GM12865 (cell line): ENCODE measurements around the gene ST7.

Experiments
- DNase-seq: peaks from one replicate; pipeline ENCODE4 v3.0.0; 2010; ENCODE audit warnings: low read depth
- H3K4me3 ChIP-seq: 2 replicates; pipeline ENCODE4 v1.5.1; 2011; ENCODE audit warnings: mild to moderate bottlenecking, low read depth, low read length, control low read depth
- TF ChIP-seq, protein P1 (sequence below): IDR thresholded peaks from 2 replicates; pipeline ENCODE4 v1.5.1; 2011; ENCODE audit warnings: low read length, control low read depth, low read depth, inconsistent platforms; ENCODE audit not compliant: insufficient read depth; ENCODE audit errors: missing control alignments

Gene ST7

DNA sequence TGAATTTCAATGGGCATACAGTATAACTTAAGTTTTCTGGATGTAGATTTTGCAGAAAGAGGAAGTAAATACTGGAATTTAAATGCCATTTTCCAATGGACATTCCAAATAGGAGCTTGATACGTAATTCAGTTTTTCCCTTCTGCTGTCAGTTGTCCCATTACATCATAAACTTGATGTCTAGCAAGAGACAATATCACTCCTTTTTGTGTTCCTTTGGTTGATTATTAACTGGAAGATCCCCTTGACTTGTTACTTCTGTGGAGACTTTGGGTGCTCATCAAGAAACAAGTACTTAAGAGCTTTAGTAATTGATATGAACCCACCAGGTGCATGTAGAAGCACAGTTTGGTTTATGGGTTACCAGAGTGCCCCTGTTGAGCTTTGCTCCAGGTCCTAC lies 116.1 kb downstream of the ST7 start:
- TF ChIP-seq, protein P1, sequence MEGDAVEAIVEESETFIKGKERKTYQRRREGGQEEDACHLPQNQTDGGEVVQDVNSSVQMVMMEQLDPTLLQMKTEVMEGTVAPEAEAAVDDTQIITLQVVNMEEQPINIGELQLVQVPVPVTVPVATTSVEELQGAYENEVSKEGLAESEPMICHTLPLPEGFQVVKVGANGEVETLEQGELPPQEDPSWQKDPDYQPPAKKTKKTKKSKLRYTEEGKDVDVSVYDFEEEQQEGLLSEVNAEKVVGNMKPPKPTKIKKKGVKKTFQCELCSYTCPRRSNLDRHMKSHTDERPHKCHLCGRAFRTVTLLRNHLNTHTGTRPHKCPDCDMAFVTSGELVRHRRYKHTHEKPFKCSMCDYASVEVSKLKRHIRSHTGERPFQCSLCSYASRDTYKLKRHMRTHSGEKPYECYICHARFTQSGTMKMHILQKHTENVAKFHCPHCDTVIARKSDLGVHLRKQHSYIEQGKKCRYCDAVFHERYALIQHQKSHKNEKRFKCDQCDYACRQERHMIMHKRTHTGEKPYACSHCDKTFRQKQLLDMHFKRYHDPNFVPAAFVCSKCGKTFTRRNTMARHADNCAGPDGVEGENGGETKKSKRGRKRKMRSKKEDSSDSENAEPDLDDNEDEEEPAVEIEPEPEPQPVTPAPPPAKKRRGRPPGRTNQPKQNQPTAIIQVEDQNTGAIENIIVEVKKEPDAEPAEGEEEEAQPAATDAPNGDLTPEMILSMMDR, result no peak
- DNase-seq, result no peak
- H3K4me3 ChIP-seq, result no peak overlapping the region

DNA sequence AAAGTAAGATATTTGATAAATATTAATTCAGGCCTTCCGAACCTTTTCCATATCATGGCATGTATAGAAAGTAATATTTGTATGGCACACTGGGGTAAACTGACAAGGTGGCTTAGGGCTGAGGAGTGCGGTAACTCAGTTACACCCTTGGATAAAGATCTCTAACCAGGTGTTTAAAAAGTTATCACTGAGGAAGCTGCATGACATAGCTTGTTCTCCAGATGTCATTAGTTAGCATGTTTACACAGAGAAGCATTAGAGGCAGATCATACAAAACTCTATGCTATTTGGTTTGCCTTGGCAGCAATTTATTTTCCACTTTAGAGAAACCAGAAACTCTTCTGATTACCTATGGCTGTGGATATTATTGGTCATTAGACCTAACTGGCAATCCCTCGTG lies 118.2 kb downstream of the ST7 start:
- TF ChIP-seq, protein P1, result no peak
- no peak overlapping the region for H3K4me3 ChIP-seq
- DNase-seq, result no peak

DNA sequence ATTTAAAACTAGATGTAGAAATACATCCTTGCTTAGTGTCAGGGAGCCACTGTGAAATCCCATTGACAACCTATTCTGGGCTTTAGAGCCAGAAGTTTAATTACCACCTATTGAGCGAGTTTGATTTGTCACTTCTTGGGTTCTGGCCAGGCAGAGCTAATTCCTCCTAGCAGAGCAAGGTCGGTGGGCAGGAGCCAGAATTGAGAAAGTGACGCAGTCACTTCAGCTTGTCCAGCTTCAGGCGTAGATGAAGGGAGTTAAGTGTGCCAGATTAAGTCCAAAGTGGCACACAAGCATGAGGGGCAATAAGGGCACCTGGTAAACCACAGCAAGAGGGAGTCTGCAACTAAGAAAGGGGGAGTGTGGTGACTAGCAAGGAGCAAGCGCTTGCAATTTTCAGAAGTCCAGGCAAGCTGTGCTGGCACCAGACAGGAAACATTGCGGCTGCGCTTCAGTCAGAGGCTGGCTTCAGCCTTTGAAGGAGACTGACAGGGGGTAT lies 119.4 kb downstream of the ST7 start:
- DNase-seq, result no peak
- TF ChIP-seq, protein P1, result no peak
- H3K4me3 ChIP-seq, result no peak overlapping the region

DNA sequence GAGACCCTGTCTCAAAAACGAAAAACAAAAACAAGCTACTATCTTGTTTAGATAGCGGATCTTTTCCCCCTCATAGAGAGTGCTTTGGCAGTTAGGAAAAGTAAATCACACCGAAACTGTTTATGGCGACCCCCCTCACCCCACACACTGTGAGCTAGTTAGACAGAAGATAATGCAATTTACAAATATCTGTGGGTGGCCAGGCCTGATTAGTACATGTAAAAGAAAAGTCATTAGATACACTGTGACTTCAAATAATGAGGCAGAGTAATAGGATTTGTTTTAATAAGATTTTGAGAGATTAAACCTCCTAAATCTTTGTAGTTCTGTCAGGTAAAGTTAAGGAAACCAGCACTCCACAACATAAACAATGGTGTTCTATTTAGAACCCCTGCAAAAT lies 121.1 kb downstream of the ST7 start:
- DNase-seq, result no peak
- TF ChIP-seq, protein P1, result no peak
- H3K4me3 ChIP-seq, result no peak overlapping the region

DNA sequence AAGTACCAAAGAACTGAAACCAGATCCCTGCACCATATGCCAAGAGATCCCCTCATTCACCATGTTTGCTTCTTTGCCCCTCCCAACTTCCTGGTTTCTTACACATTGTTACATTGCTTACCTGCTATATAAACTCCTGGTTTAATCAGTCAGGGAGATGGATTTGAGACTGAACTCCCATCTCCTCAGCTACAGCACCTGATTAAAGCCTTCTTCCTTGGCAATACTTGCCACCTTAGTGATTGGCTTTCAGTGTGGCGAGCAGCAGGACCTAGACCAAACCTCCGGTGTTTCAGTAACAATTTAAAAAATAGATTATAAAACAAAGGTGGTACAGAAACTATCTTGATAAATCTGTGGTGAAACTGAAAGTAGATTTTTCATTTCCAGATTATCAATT lies 122.6 kb downstream of the ST7 start:
- no peak overlapping the region for H3K4me3 ChIP-seq
- TF ChIP-seq, protein P1, result no peak
- no peak for DNase-seq

DNA sequence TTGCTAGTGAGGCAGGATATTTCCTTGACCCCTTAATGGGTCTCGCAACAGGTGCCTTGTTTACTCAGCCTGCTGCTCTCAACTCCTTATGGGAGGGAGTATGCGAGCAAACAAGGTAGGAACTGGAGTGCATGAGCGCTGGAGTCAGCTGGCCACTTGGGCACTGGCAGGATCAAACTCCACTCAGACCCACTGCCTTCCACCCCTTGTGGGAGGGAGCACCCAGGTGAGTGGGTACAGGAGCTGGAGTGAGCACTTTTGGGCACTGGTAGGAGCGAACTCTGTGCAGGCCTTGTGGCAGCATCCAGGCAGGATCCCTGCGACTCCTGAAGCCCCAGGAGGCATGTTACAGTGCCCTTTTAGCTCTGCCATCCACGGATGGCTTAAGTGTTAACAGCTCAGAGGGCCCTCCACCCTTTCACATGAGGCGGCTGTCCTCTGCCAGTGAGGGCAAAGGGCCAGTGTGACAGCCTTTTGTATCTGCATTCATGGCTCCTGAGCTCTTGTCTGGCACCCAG lies 123.2 kb downstream of the ST7 start:
- TF ChIP-seq, protein P1, result no peak
- H3K4me3 ChIP-seq, result no peak overlapping the region
- DNase-seq, result no peak

DNA sequence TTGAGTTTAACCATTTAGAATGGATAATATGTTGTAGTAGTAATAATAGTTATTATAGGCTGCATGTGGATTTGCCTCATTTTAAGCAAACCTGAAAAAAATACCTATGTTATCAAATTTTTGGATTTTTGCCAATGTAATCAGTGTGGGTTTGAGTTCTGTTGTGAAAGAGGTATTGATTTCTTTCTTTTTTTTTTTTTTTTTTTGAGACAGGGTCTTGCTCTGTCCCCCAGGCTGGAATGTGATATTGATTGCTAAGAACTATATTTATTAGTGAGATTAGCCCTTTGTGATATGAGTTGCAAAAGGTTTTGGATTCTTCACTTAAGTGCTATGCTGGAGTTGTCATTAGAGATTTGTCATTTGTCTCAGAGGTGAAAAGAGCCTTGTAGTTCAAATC lies 124.4 kb downstream of the ST7 start:
- TF ChIP-seq, protein P1, result no peak
- H3K4me3 ChIP-seq, result no peak overlapping the region
- no peak for DNase-seq
